Measurements from ENCODE around the gene PDPN. TPM values are rescaled to one million over a fixed set of nuclear protein-coding genes. Genes with fewer than 3 reads are reported as not detected.

The PDPN gene
- total and polyA plus RNA-seq, 7 donors, result 2.1 to 14.7 (median 9.9) TPM

- Histone ChIP-seq H3K4me1 (peaks cover 0 to 35% (median 29%) of the 10 kb centered on the region in 4 donors), H3K4me3 (no peak overlapping the region), H3K27ac (peak overlapping the region in 3 of 4 donors; percentile 71 to 79 (median 74)), H3K27me3 (no peaks in the 10 kb centered on the region), H3K9me3 (no peaks in the 10 kb centered on the region), H3K36me3 (no peaks in the 10 kb centered on the region)
- 50 to 60% methylated on average over 8 of the region's 8 CpGs for WGBS, 2 donors
- intact Hi-C loops (cut with DNase I), result no loop called here
- TF ChIP-seq POLR2AphosphoS5 (IDR thresholded peaks at IDR 0.05) (peak; percentile 47 to 89 (median 84)), EP300 (IDR thresholded peaks at IDR 0.05) (peak in 3 of 4 donors; percentile 86 to 93 (median 92)), POLR2A (IDR thresholded peaks at IDR 0.05) (no peak), CTCF (IDR thresholded peaks at IDR 0.05) (no peak)
- DNase-seq, result peak; percentile 83
These were observed 42.8 kb upstream of the PDPN start for GRCh38 chr1:13540866-13541265.

DNA sequence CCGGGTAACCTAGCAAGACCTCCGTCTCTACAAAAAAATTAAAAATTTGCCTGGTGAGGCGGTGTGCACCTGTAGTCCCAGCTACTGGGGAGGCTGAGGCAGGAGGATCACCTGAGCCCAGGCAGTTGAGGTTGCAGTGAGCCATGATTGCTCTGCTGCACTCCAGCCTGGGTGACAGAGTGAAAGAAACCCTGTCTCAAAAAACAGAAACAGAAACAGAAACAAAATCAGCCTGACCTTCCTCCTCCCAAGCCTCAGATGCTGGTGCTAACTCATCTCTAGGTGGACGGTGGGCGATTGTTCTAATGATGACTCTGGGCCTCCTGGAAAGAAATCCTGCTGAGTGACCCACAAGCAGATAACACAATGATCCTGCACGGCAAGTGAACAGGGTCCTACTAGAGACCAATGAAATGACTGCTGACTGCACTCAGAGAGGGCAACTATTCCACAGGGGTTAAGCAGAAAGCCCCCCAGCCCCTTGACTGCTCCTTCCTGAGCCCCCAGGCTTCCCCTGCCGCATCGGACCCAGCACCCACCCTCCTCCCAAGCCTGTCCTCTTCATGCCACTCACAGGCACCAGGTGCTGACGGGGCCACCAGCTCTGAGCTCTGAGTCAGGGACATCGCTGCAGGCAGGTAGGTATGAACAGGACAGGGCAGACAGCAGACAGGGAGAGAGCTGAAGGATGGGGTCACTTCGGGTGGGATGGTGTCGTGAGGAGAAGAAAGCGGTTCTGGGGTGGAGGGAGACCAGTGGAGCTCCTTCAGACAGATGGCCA lies 42.0 kb upstream of the PDPN start:
- TF ChIP-seq EP300 (IDR thresholded peaks at IDR 0.05) (no peak), POLR2AphosphoS5 (IDR thresholded peaks at IDR 0.05) (no peak), CTCF (IDR thresholded peaks at IDR 0.05) (no peak), POLR2A (IDR thresholded peaks at IDR 0.05) (no peak)
- intact Hi-C loops (cut with DNase I), result no loop called here
- Histone ChIP-seq H3K27me3 (no peaks in the 10 kb centered on the region), H3K4me3 (no peak overlapping the region), H3K4me1 (peaks cover 0 to 35% (median 29%) of the 10 kb centered on the region in 4 donors), H3K9me3 (no peaks in the 10 kb centered on the region), H3K36me3 (no peaks in the 10 kb centered on the region), H3K27ac (peak overlapping the region in 3 of 4 donors; percentile 71 to 79 (median 74))
- no peak for DNase-seq
- 89 to 90% methylated on average over 13 of the region's 13 CpGs for WGBS, 2 donors

DNA sequence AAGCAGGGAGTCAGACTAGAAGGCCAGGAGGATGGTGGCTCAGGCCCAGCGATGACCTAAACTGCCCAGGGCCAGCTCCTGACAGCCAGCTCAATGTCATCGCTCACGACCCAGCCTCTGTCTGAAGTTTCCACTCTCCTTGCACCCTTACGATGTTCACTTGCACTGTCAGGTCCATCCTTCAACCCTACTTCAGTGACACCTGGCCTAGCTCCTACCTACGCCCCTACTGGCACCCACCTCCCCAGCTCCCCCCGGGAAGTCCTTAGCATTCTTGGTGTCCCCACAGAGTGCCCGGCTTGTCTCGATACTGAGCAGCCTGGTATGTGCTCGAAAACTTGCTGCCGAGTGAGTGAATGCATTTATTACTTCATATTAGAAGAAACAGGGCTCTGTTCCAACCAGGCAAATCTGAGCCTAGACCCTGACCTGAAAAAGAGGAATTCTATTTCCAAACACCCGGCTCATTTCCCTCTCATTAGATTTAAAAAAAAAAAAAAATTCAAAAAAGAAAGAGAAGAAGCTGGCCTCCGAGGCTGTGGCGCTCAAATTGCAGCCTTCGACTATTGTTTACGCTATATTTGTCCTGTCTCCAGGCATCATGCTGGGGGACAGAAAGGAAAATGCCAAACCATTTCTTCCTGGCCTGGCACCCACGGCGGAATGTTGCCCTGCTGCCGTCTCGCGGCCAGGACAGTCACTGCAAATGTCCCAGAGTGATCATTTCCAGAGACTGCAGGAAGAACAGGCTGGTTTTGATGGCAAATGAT lies 40.0 kb upstream of the PDPN start:
- peak; percentile 69 for DNase-seq
- WGBS, 2 donors, result 43 to 56% methylated on average over 20 of the region's 20 CpGs
- TF ChIP-seq CTCF (IDR thresholded peaks at IDR 0.05), result peak in 3 of 4 experiments; percentile 25 to 49 (median 49)
- TF ChIP-seq POLR2A (IDR thresholded peaks at IDR 0.05), result no peak
- peak in 3 of 4 donors; percentile 70 to 82 (median 82) for TF ChIP-seq POLR2AphosphoS5 (IDR thresholded peaks at IDR 0.05)
- TF ChIP-seq EP300 (IDR thresholded peaks at IDR 0.05), result peak in 1 of 4 donors; percentile 71
- peak overlapping the region; percentile 41 to 76 (median 70) for H3K27ac ChIP-seq
- no peaks in the 10 kb centered on the region for H3K27me3 ChIP-seq
- intact Hi-C loops (cut with DNase I), result no loop called here
- peaks cover 0 to 35% (median 29%) of the 10 kb centered on the region in 4 donors for H3K4me1 ChIP-seq
- no peaks in the 10 kb centered on the region for H3K36me3 ChIP-seq
- H3K4me3 ChIP-seq, result peak overlapping the region in 2 of 4 donors; percentile 7 to 15
- H3K9me3 ChIP-seq, result no peaks in the 10 kb centered on the region

GRCh38 chr1:13544221-13544556 lies 39.4 kb upstream of the PDPN start:
- Histone ChIP-seq H3K4me3 (peak overlapping the region in 1 of 4 donors; percentile 7), H3K9me3 (no peaks in the 10 kb centered on the region), H3K27me3 (no peaks in the 10 kb centered on the region), H3K4me1 (peaks cover 0 to 35% (median 29%) of the 10 kb centered on the region in 4 donors), H3K27ac (peak overlapping the region in 3 of 4 donors; percentile 69 to 76 (median 70)), H3K36me3 (no peaks in the 10 kb centered on the region)
- DNase-seq, result peak; percentile 5
- TF ChIP-seq CTCF (IDR thresholded peaks at IDR 0.05) (no peak), POLR2A (IDR thresholded peaks at IDR 0.05) (no peak), POLR2AphosphoS5 (IDR thresholded peaks at IDR 0.05) (no peak), EP300 (IDR thresholded peaks at IDR 0.05) (no peak)
- intact Hi-C loops (cut with DNase I), result no loop called here
- 43 to 59% methylated on average over 5 of the region's 5 CpGs for WGBS, 2 donors
